MCF 10A (cell line): ENCODE results near the gene TNIK. TPM values are rescaled to one million over a fixed set of nuclear protein-coding genes. Genes with fewer than 3 reads are reported as not detected.

Experiments
- BruUV-seq: library from RNA; stranded (reverse); fragments of 400-500 nt; replicated peaks from 2 replicates; lab custom pipeline; 2021; lab: Mats Ljungman, UMichigan
- CTCF ChIA-PET: fragments of 300-600 bp; sonication (Branson Sonifier 250); formaldehyde crosslinking; extraction: SDS; loops from one replicate; lab custom pipeline; 2021; ENCODE audit warnings: antibody characterized with exemption, inconsistent platforms; lab: Yijun Ruan, JAX
- POLR2A ChIA-PET: fragments of 300-600, 350-650 bp; sonication (Branson Sonifier 250); formaldehyde crosslinking; extraction: SDS; loops from one replicate; lab custom pipeline; 2020; ENCODE audit warnings: antibody characterized with exemption, inconsistent platforms; lab: Yijun Ruan, JAX
- DNase-seq: peaks from one replicate; pipeline ENCODE4 v3.0.0-alpha.2; 2018; ENCODE audit not compliant: unreplicated experiment
- H3K27ac Mint-ChIP-seq: one replicate; pipeline ENCODE4 v1.8.0; 2022; ENCODE audit warnings: mild to moderate bottlenecking, low read depth, mixed read lengths; ENCODE audit not compliant: unreplicated experiment
- H3K27me3 Mint-ChIP-seq: one replicate; pipeline ENCODE4 v1.8.0; 2022; ENCODE audit warnings: mixed read lengths; ENCODE audit not compliant: insufficient read depth, unreplicated experiment
- H3K36me3 Mint-ChIP-seq: one replicate; pipeline ENCODE4 v1.8.0; 2022; ENCODE audit warnings: mild to moderate bottlenecking, moderate library complexity, mixed read lengths; ENCODE audit not compliant: insufficient read depth, unreplicated experiment
- H3K4me1 Mint-ChIP-seq: one replicate; pipeline ENCODE4 v1.8.0; 2022; ENCODE audit warnings: mixed read lengths; ENCODE audit not compliant: insufficient read depth, unreplicated experiment
- H3K4me3 Mint-ChIP-seq: one replicate; pipeline ENCODE4 v1.8.0; 2022; ENCODE audit warnings: mild to moderate bottlenecking, moderate library complexity, mixed read lengths; ENCODE audit not compliant: unreplicated experiment
- H3K9me3 Mint-ChIP-seq: one replicate; pipeline ENCODE4 v1.8.0; 2022; ENCODE audit warnings: mixed read lengths; ENCODE audit not compliant: unreplicated experiment
- intact Hi-C: fragments of 100-400 bp; cut with micrococcal nuclease; formaldehyde crosslinking; loops from 2 replicates; pipeline ENCODE4 v1.14.1; 2022
- total RNA-seq: library from RNA; stranded (reverse); gene quantifications from 2 replicates; pipeline ENCODE4 v1.2.3, GENCODE V29; 2022
- TF ChIP-seq, protein P1 (sequence below): fragments of 200-600 bp; IDR thresholded peaks from one replicate; pipeline ENCODE4 v1.8.0; 2022; ENCODE audit warnings: antibody characterized with exemption, mild to moderate bottlenecking; ENCODE audit not compliant: unreplicated experiment

TNIK gene
- total RNA-seq, 1 experiment from 2014 or later: 3.4 TPM

DNA sequence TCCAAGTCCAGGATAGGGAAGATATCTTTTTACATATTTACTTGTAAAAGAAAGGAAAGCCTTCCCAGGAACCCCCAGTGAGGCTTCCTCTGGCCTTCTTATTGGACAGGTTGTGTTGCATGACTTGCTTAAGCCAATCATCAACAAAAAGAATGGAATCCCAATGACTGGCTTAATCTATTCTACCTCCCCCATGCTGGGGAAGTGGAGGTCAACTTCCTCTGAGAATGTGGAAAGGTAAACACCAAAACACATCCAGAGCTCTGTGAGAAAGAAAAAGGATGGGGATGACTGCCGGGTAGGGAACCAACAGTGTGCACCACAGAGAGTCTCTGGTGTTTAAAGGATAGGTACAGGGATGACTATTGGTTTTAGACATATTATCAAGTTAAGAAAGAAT lies 25.1 kb downstream of the TNIK start:
- H3K36me3 Mint-ChIP-seq: no peaks in the 10 kb centered on the region
- ChIA-PET CTCF (interaction anchor here (0.5 kb wide), 1 partner anchor 314 kb away, joined by 3 read pairs; no protein-coding TSS in a partner anchor), POLR2A (interaction anchor here (0.9 kb wide), 1 partner anchor 12 kb away, joined by 3 read pairs; no protein-coding TSS in a partner anchor)
- TF ChIP-seq, protein P1, sequence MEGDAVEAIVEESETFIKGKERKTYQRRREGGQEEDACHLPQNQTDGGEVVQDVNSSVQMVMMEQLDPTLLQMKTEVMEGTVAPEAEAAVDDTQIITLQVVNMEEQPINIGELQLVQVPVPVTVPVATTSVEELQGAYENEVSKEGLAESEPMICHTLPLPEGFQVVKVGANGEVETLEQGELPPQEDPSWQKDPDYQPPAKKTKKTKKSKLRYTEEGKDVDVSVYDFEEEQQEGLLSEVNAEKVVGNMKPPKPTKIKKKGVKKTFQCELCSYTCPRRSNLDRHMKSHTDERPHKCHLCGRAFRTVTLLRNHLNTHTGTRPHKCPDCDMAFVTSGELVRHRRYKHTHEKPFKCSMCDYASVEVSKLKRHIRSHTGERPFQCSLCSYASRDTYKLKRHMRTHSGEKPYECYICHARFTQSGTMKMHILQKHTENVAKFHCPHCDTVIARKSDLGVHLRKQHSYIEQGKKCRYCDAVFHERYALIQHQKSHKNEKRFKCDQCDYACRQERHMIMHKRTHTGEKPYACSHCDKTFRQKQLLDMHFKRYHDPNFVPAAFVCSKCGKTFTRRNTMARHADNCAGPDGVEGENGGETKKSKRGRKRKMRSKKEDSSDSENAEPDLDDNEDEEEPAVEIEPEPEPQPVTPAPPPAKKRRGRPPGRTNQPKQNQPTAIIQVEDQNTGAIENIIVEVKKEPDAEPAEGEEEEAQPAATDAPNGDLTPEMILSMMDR: no peak
- no peaks in the 10 kb centered on the region for H3K4me1 Mint-ChIP-seq
- intact Hi-C loops: no loop called here
- DNase-seq: no peak
- no peaks in the 10 kb centered on the region for H3K27me3 Mint-ChIP-seq
- H3K27ac Mint-ChIP-seq: no peak overlapping the region
- BruUV-seq: no TSS peak
- no peak overlapping the region for H3K4me3 Mint-ChIP-seq
- H3K9me3 Mint-ChIP-seq: no peaks in the 10 kb centered on the region

DNA sequence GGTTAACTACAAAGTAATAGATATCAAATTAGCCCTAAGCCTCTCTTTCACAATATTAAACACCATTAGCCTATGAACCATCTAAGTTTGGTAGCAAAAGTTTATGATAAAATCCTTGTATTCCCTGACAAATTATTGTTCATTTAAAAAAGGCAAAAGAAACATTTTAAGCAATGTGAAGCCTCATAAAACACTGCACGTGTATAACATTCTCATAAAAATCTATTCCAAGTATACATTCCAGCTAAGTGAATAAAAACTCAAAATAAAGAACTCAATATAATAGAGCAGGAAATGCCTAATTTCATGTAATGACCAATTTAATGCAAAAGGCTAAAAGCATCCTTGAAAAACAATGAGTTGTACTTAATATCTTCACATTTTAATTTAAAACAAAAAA lies 27.7 kb downstream of the TNIK start:
- ChIA-PET POLR2A (no interaction called here), CTCF (no interaction called here)
- TF ChIP-seq, protein P1: no peak
- Mint-ChIP-seq H3K9me3 (no peaks in the 10 kb centered on the region), H3K27me3 (no peaks in the 10 kb centered on the region), H3K4me1 (no peaks in the 10 kb centered on the region), H3K36me3 (no peaks in the 10 kb centered on the region), H3K27ac (no peak overlapping the region), H3K4me3 (no peak overlapping the region)
- no peak for DNase-seq
- intact Hi-C loops: no loop called here
- BruUV-seq: no TSS peak

DNA sequence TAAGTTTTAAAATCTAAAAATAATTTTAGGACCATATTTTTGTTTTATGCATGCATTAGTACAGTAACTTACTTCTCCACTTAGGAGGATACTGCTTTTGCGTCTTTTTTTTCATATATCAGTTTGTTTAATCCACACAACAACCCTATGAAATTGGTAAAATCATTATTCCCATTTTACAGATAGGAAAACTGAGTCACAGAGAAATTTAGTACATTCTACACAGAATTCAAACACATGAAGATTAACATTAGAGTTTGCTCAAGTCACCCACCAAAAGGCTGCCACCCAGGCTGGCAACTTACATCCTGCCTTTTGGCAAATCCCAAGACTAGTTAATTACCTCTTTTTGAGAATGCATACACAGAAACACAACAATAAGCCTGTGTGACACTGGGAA lies 28.7 kb downstream of the TNIK start:
- Mint-ChIP-seq H3K9me3 (no peaks in the 10 kb centered on the region), H3K4me3 (no peak overlapping the region), H3K4me1 (no peaks in the 10 kb centered on the region), H3K27ac (no peak overlapping the region), H3K27me3 (no peaks in the 10 kb centered on the region), H3K36me3 (no peaks in the 10 kb centered on the region)
- intact Hi-C loops: no loop called here
- BruUV-seq: no TSS peak
- TF ChIP-seq, protein P1: no peak
- POLR2A ChIA-PET: no interaction called here
- DNase-seq: no peak
- CTCF ChIA-PET: no interaction called here

DNA sequence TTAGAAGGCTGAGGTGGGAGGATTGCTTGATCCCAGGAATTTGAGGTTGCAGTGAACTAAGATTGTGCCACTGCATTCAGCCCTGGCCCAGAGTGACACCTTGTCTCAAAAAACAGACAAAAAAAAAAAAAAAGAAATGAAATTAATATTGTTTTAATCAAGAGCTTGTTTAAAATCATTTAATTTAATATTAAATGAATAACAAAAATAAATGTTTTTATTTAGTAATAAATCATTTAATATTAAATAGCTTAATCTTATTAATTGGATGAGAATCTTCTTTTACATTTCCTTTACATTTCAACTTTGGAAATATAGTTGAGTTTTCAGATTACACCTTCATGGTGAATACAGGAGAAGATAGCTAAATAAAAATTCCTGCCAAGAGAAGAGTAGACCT lies 29.7 kb downstream of the TNIK start:
- no peak for DNase-seq
- no peaks in the 10 kb centered on the region for H3K9me3 Mint-ChIP-seq
- CTCF ChIA-PET: interaction anchor here (0.6 kb wide), 1 partner anchor 102 kb away, joined by 3 read pairs; no protein-coding TSS in a partner anchor

More for the DNA sequence above, 29.7 kb downstream of the TNIK start:
- Mint-ChIP-seq H3K27ac (no peak overlapping the region), H3K27me3 (no peaks in the 10 kb centered on the region), H3K4me1 (no peaks in the 10 kb centered on the region), H3K36me3 (no peaks in the 10 kb centered on the region), H3K4me3 (no peak overlapping the region)
- intact Hi-C loops: no loop called here
- POLR2A ChIA-PET: no interaction called here
- TF ChIP-seq, protein P1: no peak
- no TSS peak for BruUV-seq
